HG03575 (cell line): ENCODE results near the gene OGG1.
"Not testable (repeated sequence)": the region's sequence is repeated elsewhere in the genome, so short reads cannot be mapped to it uniquely, and the experiment has no call there.

Experiments
- ATAC-seq: cut with Tn5 transposase; IDR thresholded peaks from one replicate; pipeline ENCODE4 v1.9.1; 2021; ENCODE audit not compliant: unreplicated experiment, insufficient number of reproducible peaks, low FRiP score; ENCODE audit errors: extremely low read depth

Gene OGG1

GRCh38 chr3:9750556-9751411, 1.0 kb downstream of the OGG1 start:
- no peak for ATAC-seq

- no peak for ATAC-seq
Measured at GRCh38 chr3:9754678-9755077, 4.9 kb downstream of the OGG1 start.

GRCh38 chr3:9757427-9757826, 7.7 kb downstream of the OGG1 start:
- no peak for ATAC-seq

GRCh38 chr3:9760779-9761505, 11.2 kb downstream of the OGG1 start:
- ATAC-seq = no peak

GRCh38 chr3:9761919-9762318, 12.2 kb downstream of the OGG1 start:
- ATAC-seq = no peak

- ATAC-seq = no peak
Measured at GRCh38 chr3:9762871-9763270, 13.1 kb downstream of the OGG1 start.

GRCh38 chr3:9765865-9766264, 16.1 kb downstream of the OGG1 start:
- no peak for ATAC-seq

GRCh38 chr3:9767418-9767817, 17.7 kb downstream of the OGG1 start:
- ATAC-seq = no peak

GRCh38 chr3:9768141-9768775, 18.5 kb downstream of the OGG1 start:
- no peak for ATAC-seq

- no peak for ATAC-seq
Measured at GRCh38 chr3:9769012-9769411, 19.3 kb downstream of the OGG1 start.

- no peak for ATAC-seq
Measured at GRCh38 chr3:9769426-9770275, 19.9 kb downstream of the OGG1 start, which contains the start of gene CAMK1. CAMK1 (minus strand) TSS chr3:9769947; CDS start chr3:9767749, 2,198 bp downstream.

- ATAC-seq = no peak
Measured at GRCh38 chr3:9770276-9770812, 20.6 kb downstream of the OGG1 start.

- not testable (repeated sequence) for ATAC-seq
Measured at GRCh38 chr3:9771007-9771406, 21.3 kb downstream of the OGG1 start.

- no peak for ATAC-seq
Measured at GRCh38 chr3:9776896-9777693, 27.3 kb downstream of the OGG1 start.

GRCh38 chr3:9777694-9778021, 27.9 kb downstream of the OGG1 start:
- no peak for ATAC-seq

GRCh38 chr3:9778143-9779074, 28.7 kb downstream of the OGG1 start:
- ATAC-seq = no peak

GRCh38 chr3:9779075-9779593, 29.4 kb downstream of the OGG1 start:
- ATAC-seq = no peak
